ENCODE results near the gene ZBTB18.

The ZBTB18 gene

GRCh38 chr1:244066954-244067716 is 16.1 kb downstream of the ZBTB18 start:
- peaks cover 10% of the 10 kb centered on the region; the same call in 1 of the 2 replicates for H3K27me3 ChIP-seq (ENCODE audit: insufficient read depth, low read length)
- no peak overlapping the region for H2AFZ ChIP-seq (ENCODE audit: low read length)
- H3K36me3 ChIP-seq (ENCODE audit: insufficient read depth, low read length) = no peaks in the 10 kb centered on the region
- no peak overlapping the region for H3K4me2 ChIP-seq (ENCODE audit: low read length)
- H3K4me1 ChIP-seq (ENCODE audit: insufficient read depth, low read length, severe bottlenecking) = no peaks in the 10 kb centered on the region
- H3K9me2 ChIP-seq (ENCODE audit: low read depth, low read length) = no peaks in the 10 kb centered on the region
- no peaks in the 10 kb centered on the region for H3K9me3 ChIP-seq (ENCODE audit: low read length)
- H3K27ac ChIP-seq (ENCODE audit: low read depth, low read length, poor library complexity, severe bottlenecking) = no peak overlapping the region
- TF ChIP-seq EZH2 (IDR thresholded peaks at IDR 0.05; ENCODE audit: borderline replicate concordance, low read length) (no peak), CTCF (IDR thresholded peaks at IDR 0.05; ENCODE audit: low read length) (no peak)
- H3F3A ChIP-seq (ENCODE audit: insufficient read depth, low read length) = no peaks in the 10 kb centered on the region
- no peaks in the 10 kb centered on the region for H3K79me2 ChIP-seq (ENCODE audit: insufficient read depth, low read length)
- no peak overlapping the region for H3K4me3 ChIP-seq (ENCODE audit: low read depth, low read length, poor library complexity, severe bottlenecking)
- no peak overlapping the region for H3K9ac ChIP-seq (ENCODE audit: low read length)
- no peaks in the 10 kb centered on the region for H4K20me1 ChIP-seq (ENCODE audit: insufficient read depth, low read length)

GRCh38 chr1:244067893-244068292 is 16.8 kb downstream of the ZBTB18 start:
- Histone ChIP-seq H3K36me3 (ENCODE audit: insufficient read depth, low read length) (no peaks in the 10 kb centered on the region), H3K27ac (ENCODE audit: low read depth, low read length, poor library complexity, severe bottlenecking) (no peak overlapping the region), H3K27me3 (ENCODE audit: insufficient read depth, low read length) (peaks cover 10% of the 10 kb centered on the region; the same call in 1 of the 2 replicates), H3K79me2 (ENCODE audit: insufficient read depth, low read length) (no peaks in the 10 kb centered on the region), H4K20me1 (ENCODE audit: insufficient read depth, low read length) (no peaks in the 10 kb centered on the region), H3K9me2 (ENCODE audit: low read depth, low read length) (no peaks in the 10 kb centered on the region), H3K9me3 (ENCODE audit: low read length) (no peaks in the 10 kb centered on the region), H3K4me3 (ENCODE audit: low read depth, low read length, poor library complexity, severe bottlenecking) (no peak overlapping the region), H3K4me2 (ENCODE audit: low read length) (no peak overlapping the region), H3K4me1 (ENCODE audit: insufficient read depth, low read length, severe bottlenecking) (no peaks in the 10 kb centered on the region), H2AFZ (ENCODE audit: low read length) (no peak overlapping the region), H3K9ac (ENCODE audit: low read length) (no peak overlapping the region), H3F3A (ENCODE audit: insufficient read depth, low read length) (no peaks in the 10 kb centered on the region)
- TF ChIP-seq EZH2 (IDR thresholded peaks at IDR 0.05; ENCODE audit: borderline replicate concordance, low read length) = no peak

- no peak overlapping the region for H3K27ac ChIP-seq (ENCODE audit: low read depth, low read length, poor library complexity, severe bottlenecking)
- no peaks in the 10 kb centered on the region for H3K9me3 ChIP-seq (ENCODE audit: low read length)
- no peaks in the 10 kb centered on the region for H3K36me3 ChIP-seq (ENCODE audit: insufficient read depth, low read length)
- no peak overlapping the region for H3K9ac ChIP-seq (ENCODE audit: low read length)
- no peaks in the 10 kb centered on the region for H3K9me2 ChIP-seq (ENCODE audit: low read depth, low read length)
- H2AFZ ChIP-seq (ENCODE audit: low read length) = no peak overlapping the region
- no peak overlapping the region for H3K4me2 ChIP-seq (ENCODE audit: low read length)
- H3K79me2 ChIP-seq (ENCODE audit: insufficient read depth, low read length) = no peaks in the 10 kb centered on the region
- no peak overlapping the region for H3K4me3 ChIP-seq (ENCODE audit: low read depth, low read length, poor library complexity, severe bottlenecking)
- peaks cover 10% of the 10 kb centered on the region; the same call in 1 of the 2 replicates for H3K27me3 ChIP-seq (ENCODE audit: insufficient read depth, low read length)
- no peaks in the 10 kb centered on the region for H3F3A ChIP-seq (ENCODE audit: insufficient read depth, low read length)
- H4K20me1 ChIP-seq (ENCODE audit: insufficient read depth, low read length) = no peaks in the 10 kb centered on the region
- H3K4me1 ChIP-seq (ENCODE audit: insufficient read depth, low read length, severe bottlenecking) = no peaks in the 10 kb centered on the region
- TF ChIP-seq CTCF (IDR thresholded peaks at IDR 0.05; ENCODE audit: low read length) = no peak
Measured at GRCh38 chr1:244068567-244068966, 17.5 kb downstream of the ZBTB18 start.

All from OCI-LY1 (cell line).